PFSK-1 (cell line): ENCODE data around the gene STAG1.

Experiments
- FOXP2 ChIP-seq: optimal IDR thresholded peaks from 2 replicates; pipeline ENCODE3; 2011; ENCODE audit warnings: borderline replicate concordance, control low read depth, inconsistent platforms; ENCODE audit not compliant: insufficient read depth; ENCODE audit errors: extremely low read length, extremely low read depth
- POLR2AphosphoS5 ChIP-seq: IDR thresholded peaks from 2 replicates; pipeline ENCODE4 v1.6.1; 2012; ENCODE audit warnings: low read depth, mild to moderate bottlenecking, control low read depth, low read length, moderate library complexity
- REST ChIP-seq, 2 experiments: IDR thresholded peaks; 2 replicates each; pipeline versions ENCODE4 v1.6.1 to v1.8.0; 2011 to 2012; ENCODE audit warnings: low read depth in 2 of 2, low read length in 2 of 2, control low read depth in 1 of 2, inconsistent platforms in 1 of 2, mild to moderate bottlenecking in 1 of 2, moderate library complexity in 1 of 2; ENCODE audit not compliant: insufficient read depth in 1 of 2
- SIN3A ChIP-seq: IDR thresholded peaks from 2 replicates; pipeline ENCODE4 v1.6.1; 2012; ENCODE audit warnings: mild to moderate bottlenecking, low read length, moderate library complexity, borderline replicate concordance; ENCODE audit not compliant: insufficient read depth
- TAF1 ChIP-seq: IDR thresholded peaks from 2 replicates; pipeline ENCODE4 v1.6.1; 2012; ENCODE audit warnings: low read length, control low read depth, borderline replicate concordance; ENCODE audit not compliant: insufficient read depth

STAG1 gene

DNA sequence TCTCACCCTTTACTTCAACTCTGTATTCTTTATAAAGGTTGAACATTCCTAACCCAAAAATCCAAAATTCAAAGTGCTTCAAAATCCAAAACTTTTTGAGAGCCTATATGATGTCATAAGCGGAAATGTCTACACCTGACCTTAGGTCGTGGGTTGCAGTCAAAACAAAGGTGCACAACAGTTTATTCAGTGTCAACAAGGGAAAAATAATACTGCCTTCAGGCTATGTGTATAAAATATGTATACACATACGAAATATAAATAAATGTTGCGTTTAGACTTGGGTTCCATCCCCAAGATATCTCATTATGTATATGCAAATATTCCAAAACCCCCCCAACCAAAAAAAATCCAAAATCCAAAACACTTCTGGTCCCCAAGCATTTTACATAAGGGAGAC, 90.9 kb downstream of the STAG1 start:
- no peak for TF ChIP-seq REST (IDR thresholded peaks at IDR 0.05; ENCODE audit: insufficient read depth in 1 of 2, low read depth in 2 of 2, low read length in 2 of 2)
- TF ChIP-seq SIN3A: no peak
- TF ChIP-seq FOXP2: no peak
- no peak for TF ChIP-seq TAF1
- TF ChIP-seq POLR2AphosphoS5: no peak

DNA sequence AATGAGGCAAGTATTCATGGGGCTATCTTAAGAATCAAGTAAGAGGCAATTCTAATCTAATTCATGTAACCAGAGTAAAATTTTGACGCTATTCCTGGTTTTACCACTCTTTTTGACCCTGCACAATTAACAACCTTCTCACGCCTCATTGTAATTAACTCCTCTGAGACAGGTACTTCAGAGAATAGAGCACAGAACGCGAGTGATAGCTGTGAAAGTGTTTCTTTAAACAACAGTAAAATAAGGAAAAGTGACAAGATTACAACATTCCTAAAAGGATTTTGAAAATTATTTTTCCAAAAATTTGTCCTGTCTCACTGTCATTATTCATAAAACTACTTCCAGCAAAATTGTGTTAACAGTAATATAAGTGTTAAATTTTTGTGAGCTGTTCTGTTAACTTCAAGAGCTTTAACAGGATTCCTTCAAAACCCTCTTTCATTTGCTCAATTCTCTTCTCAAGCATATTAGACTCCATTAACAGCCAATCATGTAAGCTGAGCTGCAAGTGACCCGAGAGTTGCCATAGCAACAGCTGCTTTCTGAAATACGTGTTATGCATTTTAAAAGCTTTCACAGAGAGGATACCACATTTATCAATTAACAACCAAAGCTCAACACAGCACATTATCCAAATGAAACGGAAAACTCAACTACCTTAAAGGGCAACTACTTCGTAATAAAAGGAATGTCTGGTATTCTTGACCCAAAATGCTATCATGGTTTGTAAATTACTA, 93.1 kb downstream of the STAG1 start:
- TF ChIP-seq FOXP2 (no peak), TAF1 (no peak), REST (IDR thresholded peaks at IDR 0.05; ENCODE audit: insufficient read depth in 1 of 2, low read depth in 2 of 2, low read length in 2 of 2) (no peak), POLR2AphosphoS5 (no peak), SIN3A (no peak)

DNA sequence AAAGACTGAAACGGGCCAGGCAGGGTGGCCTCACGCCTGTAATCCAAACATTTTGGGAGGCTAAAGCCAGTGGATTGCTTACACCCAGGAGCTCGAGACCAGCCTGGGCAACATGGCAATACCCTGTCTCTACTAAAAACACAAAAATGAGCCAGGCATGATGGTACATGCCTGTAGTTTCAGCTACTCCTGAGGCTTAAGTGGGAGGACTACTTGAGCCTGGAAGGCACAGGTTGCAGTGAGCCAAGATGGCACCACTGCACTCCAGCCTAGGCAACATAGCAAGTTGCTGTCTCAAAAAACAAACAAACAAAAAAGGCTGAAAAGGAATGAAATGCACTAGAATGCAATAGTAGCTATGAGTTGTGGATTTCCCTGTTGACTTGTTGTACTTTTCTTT, 94.7 kb downstream of the STAG1 start:
- no peak for TF ChIP-seq SIN3A
- TF ChIP-seq REST (IDR thresholded peaks at IDR 0.05; ENCODE audit: insufficient read depth in 1 of 2, low read depth in 2 of 2, low read length in 2 of 2): no peak
- no peak for TF ChIP-seq FOXP2
- TF ChIP-seq TAF1: no peak
- TF ChIP-seq POLR2AphosphoS5: no peak

DNA sequence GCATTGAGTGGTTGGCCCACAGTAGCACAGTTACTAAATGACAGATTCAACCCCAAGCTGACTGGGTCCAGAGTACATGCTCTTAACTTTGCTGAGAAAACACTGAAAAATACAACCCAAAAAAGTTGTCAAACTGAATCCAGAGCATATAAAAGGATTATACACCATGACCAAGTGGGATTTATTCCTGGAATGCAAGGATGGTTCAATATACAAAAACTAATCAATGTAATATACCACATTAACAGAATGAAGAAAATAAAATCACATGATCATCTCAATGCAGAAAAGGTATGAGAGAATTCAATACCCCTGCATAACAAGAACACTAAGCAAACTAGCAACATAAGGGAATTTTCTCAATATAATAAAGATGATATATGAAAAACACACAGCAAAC, 98.5 kb downstream of the STAG1 start:
- no peak for TF ChIP-seq TAF1
- no peak for TF ChIP-seq SIN3A
- TF ChIP-seq POLR2AphosphoS5: no peak
- TF ChIP-seq REST (IDR thresholded peaks at IDR 0.05; ENCODE audit: insufficient read depth in 1 of 2, low read depth in 2 of 2, low read length in 2 of 2): no peak
- no peak for TF ChIP-seq FOXP2
